ENCODE measurements around the gene TMEM63A.

The TMEM63A gene

DNA sequence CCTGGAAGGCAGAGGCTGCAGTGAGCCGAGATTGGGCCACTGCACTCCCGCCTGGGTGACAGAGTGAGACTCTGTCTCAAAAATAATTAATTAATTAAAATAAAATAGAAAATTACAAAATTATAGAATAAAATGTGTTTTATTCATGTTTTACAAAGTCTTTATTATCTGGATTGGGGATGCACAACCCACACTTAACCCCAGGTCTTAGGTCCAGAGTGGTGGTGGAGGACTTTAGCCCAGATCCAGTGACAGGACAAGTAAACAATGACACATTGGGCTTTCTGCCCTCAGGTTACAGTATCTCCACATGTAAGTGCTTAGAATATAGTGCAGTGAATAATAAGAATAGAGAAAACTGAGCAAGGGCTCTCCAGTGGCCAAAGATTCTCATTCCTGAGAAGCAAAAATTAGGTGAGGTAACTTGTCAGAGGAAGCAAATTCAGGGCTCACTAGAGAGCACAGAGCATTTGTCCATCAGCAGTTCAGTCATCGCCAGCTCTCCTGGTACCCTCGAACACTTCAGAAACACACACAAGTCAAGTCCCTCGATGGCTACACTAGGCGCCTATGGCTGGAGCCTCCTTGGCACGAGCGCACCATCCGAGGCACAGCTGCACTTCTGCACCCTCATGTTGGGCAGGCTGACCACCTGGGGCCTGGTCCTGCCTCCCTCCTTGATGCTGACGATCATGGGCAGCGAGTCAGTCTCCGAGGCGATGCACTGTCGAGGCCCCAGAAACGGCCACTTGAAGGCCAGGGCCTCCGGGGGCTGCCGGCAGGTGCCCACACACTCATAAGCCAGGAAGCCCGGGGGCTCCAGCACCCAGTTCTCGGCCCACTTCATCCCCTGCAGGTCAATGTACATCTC, 4.2 kb upstream of the TMEM63A start:
- DNase-seq (ENCODE audit: low read depth in 3 of 3) = no peak

GRCh38 chr1:225885336-225885735, 3.2 kb upstream of the TMEM63A start:
- no peak for DNase-seq (ENCODE audit: low read depth in 3 of 3)

- no peak for DNase-seq (ENCODE audit: low read depth in 3 of 3)
These were observed 1.6 kb upstream of the TMEM63A start for GRCh38 chr1:225883616-225884265.

DNA sequence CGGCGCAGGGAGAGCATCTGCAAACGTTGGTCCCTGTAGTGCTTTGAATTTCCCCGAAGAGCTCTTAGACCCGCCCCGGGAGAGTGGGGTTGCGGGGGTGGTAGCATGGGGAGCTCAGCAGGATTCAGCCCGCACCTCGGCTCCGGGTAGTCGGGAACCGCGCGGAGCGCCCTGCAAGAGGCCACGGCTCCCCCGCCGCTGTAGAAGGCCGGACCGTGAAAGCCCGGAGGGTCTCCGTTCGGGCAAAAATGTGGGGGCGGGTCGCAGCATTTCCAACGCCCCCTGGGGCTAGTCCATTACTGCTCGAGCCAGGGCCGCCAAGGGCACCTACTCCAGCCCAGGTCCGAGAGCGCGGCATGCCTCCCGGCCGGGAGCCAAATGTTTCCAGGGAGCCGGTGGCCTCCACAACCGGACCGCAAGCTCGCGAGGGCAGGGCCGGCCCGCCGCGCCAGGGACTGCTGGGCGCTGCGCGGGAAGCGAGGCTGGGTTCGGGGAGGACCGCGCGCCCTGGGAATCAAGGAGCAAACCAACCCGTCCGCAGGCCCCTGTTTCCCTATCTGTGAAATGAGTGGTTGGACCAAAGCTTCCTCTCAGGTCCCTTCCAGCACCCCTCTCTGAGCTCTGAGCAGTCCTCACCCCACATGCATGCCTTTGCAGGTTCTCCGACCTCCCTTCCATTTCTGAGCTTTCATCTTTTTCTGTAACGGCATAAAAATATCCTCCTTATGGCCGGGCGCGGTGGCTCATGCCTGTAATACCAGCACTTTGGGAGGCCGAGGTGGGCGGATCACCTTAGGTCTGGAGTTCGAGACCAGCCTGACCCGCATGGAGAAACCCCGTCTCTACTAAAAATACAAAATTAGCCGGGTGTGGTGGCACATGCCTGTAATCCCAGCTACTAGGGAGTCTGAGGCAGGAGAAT, 775 bp upstream of the TMEM63A start:
- peak in 1 of 3 donors; percentile 41 for DNase-seq (ENCODE audit: low read depth in 3 of 3)

GRCh38 chr1:225881081-225881958, 860 bp downstream of the TMEM63A start:
- DNase-seq (ENCODE audit: low read depth in 3 of 3) = peak in 1 of 3 donors; percentile 38

DNA sequence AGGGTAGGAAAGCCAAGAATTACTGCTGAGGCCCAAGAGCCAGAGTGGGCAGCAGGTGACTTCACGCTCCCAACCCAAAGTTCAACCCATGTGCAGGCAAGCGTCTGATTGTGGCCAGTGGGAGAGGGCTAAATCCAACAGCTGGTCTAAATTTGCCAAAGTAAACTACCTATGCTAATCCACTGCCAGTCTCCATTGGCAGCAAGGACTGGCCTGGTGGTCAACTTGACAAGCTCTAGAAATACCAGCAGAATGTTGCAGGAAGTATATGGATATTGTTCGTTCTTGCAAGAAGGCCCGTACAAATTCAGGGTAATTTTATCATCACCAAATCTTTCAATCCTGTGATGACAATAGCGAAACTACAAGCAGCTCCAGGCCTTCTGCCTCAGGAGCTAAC, 1.5 kb downstream of the TMEM63A start:
- no peak for DNase-seq (ENCODE audit: low read depth in 3 of 3)

DNA sequence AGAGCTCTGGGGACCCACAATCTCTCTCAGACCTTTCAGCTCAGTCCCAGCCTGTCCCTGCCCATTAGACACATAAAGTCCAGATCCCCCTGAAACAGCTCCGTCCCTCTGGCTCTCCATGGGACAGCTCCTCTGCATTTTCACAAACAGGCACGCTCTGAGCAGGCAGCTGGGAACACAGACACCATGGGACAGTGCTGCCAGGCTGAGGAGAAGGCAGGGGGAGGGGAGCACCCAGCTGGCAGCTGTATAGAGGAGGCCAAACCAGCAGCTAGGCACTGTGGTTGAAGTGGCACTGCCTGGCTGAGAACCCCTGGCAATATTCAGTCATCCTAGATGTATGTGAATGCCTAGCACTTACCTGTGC, 2.0 kb downstream of the TMEM63A start:
- DNase-seq (ENCODE audit: low read depth in 3 of 3) = no peak

DNA sequence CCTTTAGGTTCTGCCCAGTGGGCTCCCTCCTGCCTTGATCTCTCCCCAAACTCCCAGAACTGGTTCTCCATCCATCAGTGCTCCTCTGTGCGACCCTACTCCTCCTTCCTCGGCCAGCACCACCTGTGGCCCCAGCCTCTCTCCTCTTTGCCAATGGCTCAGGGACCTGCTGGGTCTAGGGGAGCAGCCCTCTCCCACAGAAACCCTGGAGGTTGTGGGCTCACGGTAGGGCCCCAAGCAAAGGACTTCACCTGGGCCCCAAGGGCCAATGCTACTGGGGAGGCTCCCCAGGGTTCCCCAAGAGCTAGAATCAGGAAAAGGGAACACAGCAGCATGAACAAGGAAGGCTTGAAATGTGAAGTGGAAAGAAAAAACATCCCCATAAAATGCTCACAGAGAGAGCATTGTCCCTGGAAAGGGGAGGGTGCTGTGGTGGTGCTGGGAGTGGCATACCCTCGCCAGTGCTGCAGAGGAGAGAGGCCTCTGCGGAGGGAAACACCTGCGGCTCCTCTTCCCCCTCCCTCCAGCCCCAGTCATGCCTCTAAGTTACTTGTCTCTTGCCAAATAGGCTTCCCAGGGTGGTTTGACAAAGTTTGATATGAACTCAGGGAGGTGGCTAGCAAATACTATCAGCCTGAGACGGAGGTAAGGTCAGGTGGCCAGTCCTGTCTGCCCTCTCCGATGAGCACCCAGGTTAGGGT, 2.5 kb downstream of the TMEM63A start:
- no peak for DNase-seq (ENCODE audit: low read depth in 3 of 3)

DNA sequence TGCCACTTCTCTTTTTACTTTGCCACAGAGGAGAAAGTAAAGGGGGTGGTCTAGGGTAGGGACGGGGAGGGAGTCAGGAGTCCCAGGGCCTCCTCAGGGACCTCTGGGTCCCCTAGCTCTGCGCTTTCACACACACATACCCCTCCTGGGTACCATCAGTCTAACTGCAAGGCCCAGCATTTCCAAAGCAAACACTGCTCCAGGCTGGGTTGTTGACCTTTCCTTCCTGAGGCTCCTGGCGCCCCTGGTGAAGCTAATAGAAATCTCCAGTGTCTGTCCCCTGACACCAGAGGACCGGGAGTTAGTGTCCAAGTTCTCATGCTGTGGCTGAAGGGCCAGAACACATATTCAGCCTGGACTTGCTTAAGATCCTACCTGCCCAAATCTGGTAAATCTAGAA, 3.9 kb downstream of the TMEM63A start:
- no peak for DNase-seq (ENCODE audit: low read depth in 3 of 3)

DNA sequence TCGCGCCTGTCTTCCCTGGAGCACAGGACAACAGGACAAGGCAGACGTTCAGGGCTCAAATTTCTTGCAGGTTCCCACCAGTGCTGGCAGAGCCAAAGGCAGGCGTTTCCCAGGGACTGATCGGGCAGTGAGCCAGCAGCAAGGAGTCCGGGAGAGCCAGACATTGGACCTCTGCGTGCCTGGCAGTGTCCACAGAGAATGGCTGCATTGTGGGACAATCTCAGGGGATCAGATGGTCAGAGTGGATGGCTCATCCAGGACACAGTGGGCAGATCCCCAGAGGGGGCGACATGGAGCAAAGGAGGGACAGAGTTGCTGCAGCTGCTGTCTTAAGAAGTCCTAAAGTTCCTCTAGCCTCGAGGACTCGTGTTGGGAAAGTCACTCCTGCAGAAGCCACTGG, 4.6 kb downstream of the TMEM63A start:
- no peak for DNase-seq (ENCODE audit: low read depth in 3 of 3)

DNA sequence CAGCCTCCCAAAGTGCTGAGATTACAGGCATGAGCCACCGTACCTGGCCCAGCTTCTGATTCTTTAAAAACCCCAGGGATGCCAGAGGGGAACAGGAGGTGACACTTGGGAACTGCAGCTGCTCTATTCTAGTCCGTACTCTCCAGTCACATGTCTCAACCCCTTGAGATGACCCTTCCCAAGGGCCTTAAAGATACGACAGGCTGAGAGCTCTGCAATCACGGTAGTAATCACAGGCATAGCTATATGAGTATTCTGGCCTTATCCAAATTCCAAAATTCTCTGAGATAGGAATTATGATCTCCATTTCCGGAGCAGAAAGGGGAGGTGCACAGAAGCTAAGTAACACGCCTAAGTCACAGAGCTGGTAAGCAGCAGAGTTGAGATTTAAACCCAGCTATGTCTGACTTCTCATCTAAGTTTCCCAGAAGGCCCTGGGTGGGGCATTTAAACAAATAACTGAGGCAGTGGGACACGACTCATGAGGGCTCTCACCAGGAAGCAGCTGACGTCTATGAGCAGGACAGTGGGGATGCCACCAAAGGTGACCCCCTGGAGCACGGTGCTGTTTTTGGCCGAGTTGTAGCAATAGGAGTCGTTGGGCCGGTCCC, 5.2 kb downstream of the TMEM63A start:
- no peak for DNase-seq (ENCODE audit: low read depth in 3 of 3)

DNA sequence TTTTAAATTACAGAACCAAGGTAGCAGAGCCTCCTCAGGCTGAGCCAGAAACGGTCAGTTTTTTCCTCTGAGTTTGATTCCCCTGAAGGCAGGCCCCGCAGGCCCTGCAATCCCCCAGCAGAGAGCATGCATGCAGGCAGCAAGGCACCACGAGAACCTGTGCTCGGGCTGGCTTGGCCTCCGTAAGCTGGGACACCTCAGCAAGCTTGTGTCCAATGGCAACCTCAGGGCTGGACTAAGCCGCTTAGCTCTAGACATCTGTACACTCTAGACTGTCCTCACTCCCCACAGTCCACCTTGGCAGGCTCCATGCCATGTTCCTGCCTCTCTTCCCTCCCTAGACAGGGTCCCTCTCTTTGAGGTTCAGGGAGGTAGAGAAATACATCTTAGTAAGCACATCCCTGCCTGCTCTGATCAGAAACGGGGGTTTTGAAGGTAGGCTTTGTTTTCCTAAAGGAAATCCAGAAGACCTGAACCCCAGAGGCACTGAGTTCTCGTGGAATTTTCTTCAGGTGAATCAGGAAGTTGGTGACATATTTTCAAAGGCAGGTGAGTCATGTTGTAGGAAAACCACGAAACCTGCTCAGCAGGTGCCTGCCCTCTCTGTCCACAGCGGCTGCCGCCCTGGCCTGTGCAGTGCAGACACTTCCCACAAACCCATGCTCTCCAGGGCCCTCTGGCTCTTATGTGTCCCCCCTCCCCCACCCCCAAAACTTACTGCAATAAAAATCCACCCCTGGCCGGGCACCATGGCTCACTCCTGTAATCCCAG, 7.0 kb downstream of the TMEM63A start:
- DNase-seq (ENCODE audit: low read depth in 3 of 3) = no peak

GRCh38 chr1:225874431-225874830, 7.7 kb downstream of the TMEM63A start:
- no peak for DNase-seq (ENCODE audit: low read depth in 3 of 3)

DNA sequence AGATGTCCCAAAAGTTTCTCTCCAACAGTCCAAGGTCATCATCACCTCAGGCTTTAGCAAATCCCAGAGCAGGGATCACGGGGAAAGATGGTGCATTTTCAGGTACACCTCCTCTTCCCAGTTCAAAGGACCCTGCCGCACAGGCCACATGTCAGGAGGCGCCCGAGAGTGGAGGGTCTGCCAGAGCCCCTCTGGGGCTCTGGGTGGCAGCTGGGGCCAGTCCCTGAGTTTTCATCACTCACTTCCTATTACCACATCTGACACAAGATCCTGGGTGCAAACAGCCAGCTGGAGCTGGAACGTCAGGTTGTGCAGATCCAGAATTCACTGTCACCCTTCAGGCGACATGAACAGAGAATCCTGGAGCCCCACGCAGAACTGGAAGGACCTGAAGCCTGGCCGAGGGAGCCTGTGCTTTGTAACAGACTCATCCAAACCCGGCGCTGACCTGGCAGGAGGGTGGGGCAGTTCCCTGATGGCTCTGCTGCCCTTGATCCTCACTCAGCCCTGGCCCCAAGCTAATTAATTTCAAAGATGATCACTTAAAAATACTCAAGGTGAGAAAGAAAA, 8.8 kb downstream of the TMEM63A start:
- no peak for DNase-seq (ENCODE audit: low read depth in 3 of 3)

- no peak for DNase-seq (ENCODE audit: low read depth in 3 of 3)
These were observed 10.1 kb downstream of the TMEM63A start for GRCh38 chr1:225872075-225872430.

DNA sequence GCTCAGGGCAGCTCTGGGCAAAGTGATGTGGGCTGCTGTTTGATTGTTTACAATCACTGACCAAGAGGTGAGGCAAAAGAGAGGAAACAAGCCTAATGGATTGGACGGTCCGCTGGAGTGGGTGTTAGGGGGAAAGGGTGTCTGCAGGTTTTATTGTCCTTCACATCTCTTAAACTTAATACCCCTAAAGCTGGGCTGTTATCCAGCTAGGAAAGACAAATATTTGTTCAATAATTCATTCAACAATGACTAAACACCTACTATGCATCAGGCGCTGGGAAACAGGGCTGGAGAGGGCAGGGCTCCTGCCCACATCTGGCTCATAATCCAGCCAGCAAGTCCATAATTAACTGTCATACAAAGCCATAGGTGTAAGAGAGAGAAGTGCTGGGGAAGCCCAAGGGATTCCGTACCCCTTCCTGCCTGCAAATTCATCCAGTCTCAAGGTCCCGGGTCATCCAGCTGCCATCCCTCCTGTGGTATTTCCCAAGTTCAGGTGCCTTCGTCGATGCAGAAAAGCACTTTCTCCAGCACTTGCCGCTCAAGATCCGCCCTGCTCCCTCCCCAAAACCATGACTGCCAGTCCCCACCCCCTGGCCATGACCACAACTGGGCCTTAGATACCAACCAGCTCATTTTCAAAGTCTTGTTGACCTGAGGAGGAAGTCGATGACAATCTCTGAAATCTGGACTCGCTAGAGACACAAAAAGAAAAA, 10.7 kb downstream of the TMEM63A start:
- DNase-seq (ENCODE audit: low read depth in 3 of 3) = no peak

- no peak for DNase-seq (ENCODE audit: low read depth in 3 of 3)
These were observed 11.3 kb downstream of the TMEM63A start for GRCh38 chr1:225870911-225871310.

DNA sequence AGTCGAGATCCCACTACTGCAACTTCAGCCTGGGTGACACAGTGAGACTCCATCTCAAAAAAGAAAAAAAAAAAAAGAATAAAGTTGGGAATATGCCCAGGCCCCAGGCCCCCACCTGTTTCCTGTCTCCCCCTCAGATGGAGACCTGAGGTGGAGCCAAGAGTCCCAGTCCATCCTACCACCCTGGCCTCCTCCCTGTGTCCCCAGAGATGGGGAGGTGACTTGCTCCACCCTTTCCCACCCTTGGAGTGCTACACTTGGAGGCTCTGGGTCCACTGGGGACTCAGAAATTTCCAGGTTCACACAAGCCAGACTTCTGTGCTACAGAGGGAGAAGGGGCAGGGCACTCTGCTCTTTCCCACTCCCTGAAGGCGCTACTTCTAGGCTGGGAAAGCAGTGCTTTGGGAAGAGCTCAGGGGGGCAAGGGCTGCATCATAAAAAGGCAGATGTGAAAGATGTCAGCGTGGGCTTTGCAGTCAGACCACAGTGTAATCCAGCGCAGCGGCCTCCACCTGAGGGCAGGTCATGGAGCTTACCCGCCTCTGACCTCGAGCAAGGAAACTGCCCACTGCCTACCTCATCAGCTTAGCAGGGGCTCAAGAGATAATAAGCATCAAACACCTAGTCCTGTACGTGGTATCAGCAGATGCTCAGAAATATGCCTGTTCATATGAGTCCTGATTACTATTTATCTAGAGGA, 13.4 kb downstream of the TMEM63A start:
- no peak for DNase-seq (ENCODE audit: low read depth in 3 of 3)

All from stimulated activated CD4-positive, alpha-beta T cell treated with anti-CD3 and anti-CD28 coated beads, TNF-alpha, amount 100 ng/mL, for 48 hours (primary cell).